ENCODE measurements around the gene ATR.
A peak's percentile ranks its signal among the peaks of the same experiment; 100 is the strongest.

The ATR gene

GRCh38 chr3:142578329-142579223 is at the start of gene ATR:
Gene ATR (minus strand): TSS chr3:142578733. CDS start chr3:142578704, 29 bp downstream.
- H3K4me3 ChIP-seq (ENCODE audit: low read depth, low read length), result peak within 1 kb of the TSS; percentile 91
- TF ChIP-seq MAX (IDR thresholded peaks at IDR 0.05; ENCODE audit: low read depth, low read length) (peak; percentile 78), CTCF (IDR thresholded peaks at IDR 0.05; ENCODE audit: low read depth, low read length) (no peak), POLR2A (IDR thresholded peaks at IDR 0.05; ENCODE audit: extremely low read depth, insufficient read length) (peak; percentile 69), MYC (IDR thresholded peaks at IDR 0.05; ENCODE audit: low read depth, low read length) (peak; percentile 82)
- DNase-seq (ENCODE audit: low read depth), result peak; percentile 98

GRCh38 chr3:142626971-142627370 is 48.4 kb upstream of the ATR start:
- TF ChIP-seq CTCF (IDR thresholded peaks at IDR 0.05; ENCODE audit: low read depth, low read length) (no peak), POLR2A (IDR thresholded peaks at IDR 0.05; ENCODE audit: extremely low read depth, insufficient read length) (no peak), MAX (IDR thresholded peaks at IDR 0.05; ENCODE audit: low read depth, low read length) (no peak), MYC (IDR thresholded peaks at IDR 0.05; ENCODE audit: low read depth, low read length) (no peak)
- no peak for DNase-seq (ENCODE audit: low read depth)
- no peak overlapping the region for H3K4me3 ChIP-seq (ENCODE audit: low read depth, low read length)

- DNase-seq (ENCODE audit: low read depth), result no peak
- no peak overlapping the region for H3K4me3 ChIP-seq (ENCODE audit: low read depth, low read length)
- TF ChIP-seq CTCF (IDR thresholded peaks at IDR 0.05; ENCODE audit: low read depth, low read length), result no peak
- TF ChIP-seq MYC (IDR thresholded peaks at IDR 0.05; ENCODE audit: low read depth, low read length), result no peak
- TF ChIP-seq POLR2A (IDR thresholded peaks at IDR 0.05; ENCODE audit: extremely low read depth, insufficient read length), result no peak
- TF ChIP-seq MAX (IDR thresholded peaks at IDR 0.05; ENCODE audit: low read depth, low read length), result no peak
Measured at GRCh38 chr3:142625153-142625440, 46.6 kb upstream of the ATR start.

- TF ChIP-seq CTCF (IDR thresholded peaks at IDR 0.05; ENCODE audit: low read depth, low read length) (no peak), MYC (IDR thresholded peaks at IDR 0.05; ENCODE audit: low read depth, low read length) (no peak), POLR2A (IDR thresholded peaks at IDR 0.05; ENCODE audit: extremely low read depth, insufficient read length) (no peak), MAX (IDR thresholded peaks at IDR 0.05; ENCODE audit: low read depth, low read length) (no peak)
- no peak for DNase-seq (ENCODE audit: low read depth)
- no peak overlapping the region for H3K4me3 ChIP-seq (ENCODE audit: low read depth, low read length)
Measured at GRCh38 chr3:142624341-142625152, 46.0 kb upstream of the ATR start.

GRCh38 chr3:142623194-142623593 is 44.7 kb upstream of the ATR start:
- H3K4me3 ChIP-seq (ENCODE audit: low read depth, low read length), result no peak overlapping the region
- no peak for DNase-seq (ENCODE audit: low read depth)
- TF ChIP-seq MAX (IDR thresholded peaks at IDR 0.05; ENCODE audit: low read depth, low read length) (no peak), MYC (IDR thresholded peaks at IDR 0.05; ENCODE audit: low read depth, low read length) (no peak), POLR2A (IDR thresholded peaks at IDR 0.05; ENCODE audit: extremely low read depth, insufficient read length) (no peak), CTCF (IDR thresholded peaks at IDR 0.05; ENCODE audit: low read depth, low read length) (no peak)
